Lower leg skin (tissue), 4 donors: ENCODE results near the gene LACTBL1. TPM values are rescaled to one million over a fixed set of nuclear protein-coding genes. Genes with fewer than 3 reads are reported as not detected.

Experiments used
- DNase-seq, 2 donors: peaks; one replicate each; pipeline ENCODE4 v3.0.0-alpha.2; 2019; ENCODE audit warnings: low spot score in 2 of 2
- H3K4me3 ChIP-seq: fragments of 200-600 bp; sonication (generic); 2 replicates; pipeline ENCODE4 v1.5.1; 2017; ENCODE audit warnings: mild to moderate bottlenecking, low read depth; ENCODE audit not compliant: poor library complexity, severe bottlenecking
- POLR2A ChIP-seq, 2 donors: fragments of 450-650 bp; IDR thresholded peaks; one replicate each; pipeline ENCODE4 v1.6.1; 2016 to 2017; ENCODE audit warnings: antibody characterized with exemption in 2 of 2, mild to moderate bottlenecking in 1 of 2, moderate library complexity in 1 of 2
- WGBS, 2 donors: methylation state at CpG; one replicate each; pipeline ENCODE4 v1.1.5; 2018; 5-methylcytosine and 5-hydroxymethylcytosine counted together
- intact Hi-C: fragments of 100-400 bp; cut with DNase I; formaldehyde crosslinking; loops from one replicate; pipeline ENCODE4 v1.15.0; 2023; ENCODE audit warnings: low total_unique reads
- total RNA-seq, 4 donors: library from RNA; depleted of rRNA; stranded (reverse); fragments of >200 nt; gene quantifications; one replicate each; pipeline ENCODE4 v1.1.0, GENCODE V29; 2016
- TF ChIP-seq, protein P1 (sequence below), 3 donors: fragments of 450-650 bp; IDR thresholded peaks; one replicate each; pipeline ENCODE4 v1.5.1; 2016; ENCODE audit warnings: antibody characterized with exemption in 3 of 3, mild to moderate bottlenecking in 3 of 3, moderate library complexity in 2 of 3

LACTBL1 gene
- total RNA-seq, 4 donors from 2014 or later = not detected

GRCh38 chr1:22916471-22916820, 56.2 kb downstream of the LACTBL1 start:
- H3K4me3 ChIP-seq = no peak overlapping the region
- 40 to 46% methylated on average over 6 to 10 of the region's 12 CpGs for WGBS, 2 donors
- intact Hi-C loops = no loop called here
- no peak for TF ChIP-seq POLR2A (IDR thresholded peaks at IDR 0.05)
- TF ChIP-seq, protein P1, sequence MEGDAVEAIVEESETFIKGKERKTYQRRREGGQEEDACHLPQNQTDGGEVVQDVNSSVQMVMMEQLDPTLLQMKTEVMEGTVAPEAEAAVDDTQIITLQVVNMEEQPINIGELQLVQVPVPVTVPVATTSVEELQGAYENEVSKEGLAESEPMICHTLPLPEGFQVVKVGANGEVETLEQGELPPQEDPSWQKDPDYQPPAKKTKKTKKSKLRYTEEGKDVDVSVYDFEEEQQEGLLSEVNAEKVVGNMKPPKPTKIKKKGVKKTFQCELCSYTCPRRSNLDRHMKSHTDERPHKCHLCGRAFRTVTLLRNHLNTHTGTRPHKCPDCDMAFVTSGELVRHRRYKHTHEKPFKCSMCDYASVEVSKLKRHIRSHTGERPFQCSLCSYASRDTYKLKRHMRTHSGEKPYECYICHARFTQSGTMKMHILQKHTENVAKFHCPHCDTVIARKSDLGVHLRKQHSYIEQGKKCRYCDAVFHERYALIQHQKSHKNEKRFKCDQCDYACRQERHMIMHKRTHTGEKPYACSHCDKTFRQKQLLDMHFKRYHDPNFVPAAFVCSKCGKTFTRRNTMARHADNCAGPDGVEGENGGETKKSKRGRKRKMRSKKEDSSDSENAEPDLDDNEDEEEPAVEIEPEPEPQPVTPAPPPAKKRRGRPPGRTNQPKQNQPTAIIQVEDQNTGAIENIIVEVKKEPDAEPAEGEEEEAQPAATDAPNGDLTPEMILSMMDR (IDR thresholded peaks at IDR 0.05) = no peak
- DNase-seq = no peak

DNA sequence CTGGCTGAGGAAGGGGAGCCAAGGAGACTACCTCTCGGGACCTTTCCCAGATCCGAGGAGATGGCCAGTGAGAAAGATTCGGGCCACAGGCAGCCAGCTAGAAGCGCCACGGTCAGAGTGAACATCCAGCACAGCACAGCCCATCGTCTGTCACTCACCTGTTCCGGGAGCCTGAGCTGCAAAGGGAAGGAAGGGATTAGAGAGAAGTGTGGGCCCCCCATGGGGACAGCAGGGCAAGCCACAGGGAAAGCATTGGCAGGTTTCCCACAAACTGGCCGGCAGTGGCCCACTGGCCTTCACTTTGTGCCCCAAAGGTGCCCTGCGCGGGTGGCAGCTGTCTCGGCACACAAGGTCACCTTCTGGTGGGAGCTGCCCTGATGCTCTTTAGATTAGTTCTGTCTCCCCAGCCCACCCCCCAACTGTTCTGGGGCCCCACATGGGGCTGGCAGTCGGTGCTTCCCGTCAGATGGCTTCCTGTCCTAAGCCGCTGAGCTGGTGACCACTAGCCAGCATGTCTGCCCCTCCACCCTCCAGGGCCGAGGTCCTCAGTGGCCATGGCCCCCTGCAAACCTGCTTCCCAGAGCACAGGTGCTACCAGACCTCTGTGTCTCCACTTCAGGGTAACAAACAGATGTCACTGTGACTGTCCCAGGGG, 56.7 kb downstream of the LACTBL1 start:
- no peak overlapping the region for H3K4me3 ChIP-seq
- intact Hi-C loops = no loop called here
- 63 to 64% methylated on average over 14 to 15 of the region's 15 CpGs for WGBS, 2 donors
- TF ChIP-seq POLR2A (IDR thresholded peaks at IDR 0.05) = no peak
- TF ChIP-seq, protein P1 (IDR thresholded peaks at IDR 0.05) = no peak
- no peak for DNase-seq

- intact Hi-C loops = no loop called here
- WGBS, 2 donors = 53 to 63% methylated on average over 7 of the region's 7 CpGs
- DNase-seq = no peak
- TF ChIP-seq, protein P1 (IDR thresholded peaks at IDR 0.05) = no peak
- TF ChIP-seq POLR2A (IDR thresholded peaks at IDR 0.05) = no peak
- no peak overlapping the region for H3K4me3 ChIP-seq
These were observed 57.4 kb downstream of the LACTBL1 start for GRCh38 chr1:22915231-22915630.

DNA sequence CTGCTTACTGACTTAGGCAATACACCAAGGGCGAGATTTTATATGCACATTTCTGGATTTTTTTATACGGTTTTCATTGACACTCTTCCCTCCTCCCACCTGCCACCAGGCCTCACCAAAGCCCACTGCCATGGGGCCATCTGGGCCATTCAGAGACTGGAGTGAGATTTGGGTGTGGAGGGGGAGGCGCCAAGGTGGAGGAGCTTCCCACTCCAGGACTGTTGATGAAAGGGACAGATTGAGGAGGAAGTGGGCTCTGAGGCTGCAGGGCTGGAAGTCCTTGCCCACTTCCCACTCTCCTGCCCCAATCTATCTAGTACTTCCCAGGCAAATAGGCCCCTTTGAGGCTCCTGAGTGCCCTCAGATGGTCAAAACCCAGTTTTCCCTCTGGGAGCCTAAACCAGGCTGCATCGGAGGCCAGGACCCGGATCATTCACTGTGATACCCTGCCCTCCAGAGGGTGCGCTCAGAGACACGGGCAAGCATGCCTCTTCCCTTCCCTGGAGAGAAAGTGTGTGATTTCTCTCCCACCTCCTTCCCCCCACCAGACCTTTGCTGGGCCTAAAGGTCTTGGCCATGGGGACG, 57.9 kb downstream of the LACTBL1 start:
- 80 to 87% methylated on average over 8 of the region's 8 CpGs for WGBS, 2 donors
- intact Hi-C loops = no loop called here
- TF ChIP-seq, protein P1 (IDR thresholded peaks at IDR 0.05) = no peak
- no peak for TF ChIP-seq POLR2A (IDR thresholded peaks at IDR 0.05)
- no peak for DNase-seq
- H3K4me3 ChIP-seq = no peak overlapping the region

GRCh38 chr1:22914156-22914555, 58.5 kb downstream of the LACTBL1 start:
- intact Hi-C loops = no loop called here
- no peak for DNase-seq
- H3K4me3 ChIP-seq = no peak overlapping the region
- TF ChIP-seq, protein P1 (IDR thresholded peaks at IDR 0.05) = no peak
- no peak for TF ChIP-seq POLR2A (IDR thresholded peaks at IDR 0.05)
- WGBS, 2 donors = 81 to 84% methylated on average over 10 of the region's 10 CpGs
